SIG-M5 treated with dmso at 0.1 percent for 504 hours (cell line): ENCODE results near the gene IFI27.
"Not testable (repeated sequence)": the region's sequence is repeated elsewhere in the genome, so short reads cannot be mapped to it uniquely, and the experiment has no call there.

Experiments
- DNase-seq: peaks from one replicate; lab custom pipeline; 2025; ENCODE audit not compliant: unreplicated experiment; lab: John Stamatoyannopoulos, UW

Gene IFI27

DNA sequence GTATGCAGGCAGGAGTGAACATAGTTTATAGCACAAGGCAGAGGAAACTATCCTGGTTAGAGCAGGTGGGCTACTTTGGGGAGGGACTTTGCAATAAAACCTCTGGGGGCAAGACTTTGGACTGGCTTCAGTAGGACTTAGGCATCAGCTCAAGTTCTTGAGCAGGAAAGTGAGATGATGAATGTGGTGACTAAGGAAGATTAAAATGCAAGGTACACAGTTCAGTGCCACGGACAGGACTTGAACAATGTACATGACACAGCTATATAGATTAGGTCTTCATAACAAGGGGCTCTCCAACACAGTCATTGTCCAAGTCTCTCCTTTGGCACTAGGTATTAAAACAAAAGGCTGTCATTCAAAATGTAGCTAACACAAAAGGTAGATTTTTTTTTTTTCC lies 42.1 kb downstream of the IFI27 start:
- DNase-seq = no peak

DNA sequence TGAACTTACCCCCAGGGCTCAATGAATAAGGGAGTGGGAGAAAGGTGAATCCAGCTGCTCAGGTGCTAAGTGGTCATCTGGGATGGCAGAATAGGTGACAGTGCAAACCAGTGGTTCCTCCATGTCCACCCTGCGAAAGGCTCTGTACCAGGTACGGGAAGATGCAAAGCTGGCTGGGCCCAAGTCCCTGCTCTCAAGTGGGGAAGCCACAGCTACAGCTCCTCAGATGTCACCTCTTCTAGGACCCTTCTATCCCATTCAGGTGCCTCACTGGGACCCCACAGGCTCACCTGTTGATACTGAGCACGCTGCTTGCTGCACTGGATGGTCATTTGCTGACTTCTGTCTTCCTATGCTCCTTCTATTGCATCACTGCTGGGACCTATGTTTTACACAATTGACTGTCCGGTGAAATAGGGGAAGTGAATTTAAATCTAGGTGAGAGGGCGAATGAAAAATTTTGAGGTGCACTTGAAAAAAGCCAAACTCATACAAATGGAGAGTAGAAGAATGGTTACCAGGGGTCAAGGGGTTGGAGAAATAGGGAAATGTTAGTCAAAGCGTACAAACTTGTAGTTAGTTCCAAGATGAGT lies 43.3 kb downstream of the IFI27 start:
- DNase-seq = no peak

DNA sequence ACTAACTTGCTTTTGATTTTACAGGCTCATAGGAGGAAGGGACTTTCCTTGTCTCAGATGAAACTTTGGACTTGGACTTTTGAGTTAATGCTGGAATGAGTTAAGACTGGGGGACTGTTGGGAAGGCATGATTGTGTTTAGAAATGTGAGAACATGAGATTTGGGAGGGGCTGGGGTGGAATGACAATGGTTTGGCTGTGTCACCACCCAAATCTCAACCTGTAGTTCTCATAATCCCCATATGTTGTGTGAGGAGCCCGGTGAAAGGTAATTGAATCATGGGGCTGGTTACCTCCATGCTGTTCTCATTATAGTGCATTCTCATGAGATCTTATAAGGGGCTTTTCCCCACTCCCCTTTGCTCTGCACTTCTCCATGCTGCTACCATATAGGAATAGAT lies 45.6 kb downstream of the IFI27 start:
- DNase-seq = not testable (repeated sequence)

DNA sequence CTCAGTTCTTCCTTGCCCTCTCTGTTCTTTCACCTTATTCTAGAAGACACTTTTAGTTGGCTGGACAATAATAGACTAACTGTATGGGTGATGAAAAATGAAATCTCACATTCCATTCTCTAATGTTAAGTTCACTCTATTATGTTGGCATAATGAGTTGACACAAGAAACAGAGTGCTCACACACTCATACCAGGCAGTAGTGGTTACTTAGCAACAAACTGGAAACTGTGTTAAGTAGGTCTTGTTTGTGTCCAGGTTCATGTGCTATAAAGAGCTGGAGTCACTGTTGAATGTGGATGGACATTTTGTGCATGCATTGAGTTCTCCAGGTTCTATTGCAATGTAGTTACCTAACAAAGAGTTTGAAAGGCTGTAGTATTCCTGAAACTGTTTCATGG lies 46.7 kb downstream of the IFI27 start:
- DNase-seq = no peak

DNA sequence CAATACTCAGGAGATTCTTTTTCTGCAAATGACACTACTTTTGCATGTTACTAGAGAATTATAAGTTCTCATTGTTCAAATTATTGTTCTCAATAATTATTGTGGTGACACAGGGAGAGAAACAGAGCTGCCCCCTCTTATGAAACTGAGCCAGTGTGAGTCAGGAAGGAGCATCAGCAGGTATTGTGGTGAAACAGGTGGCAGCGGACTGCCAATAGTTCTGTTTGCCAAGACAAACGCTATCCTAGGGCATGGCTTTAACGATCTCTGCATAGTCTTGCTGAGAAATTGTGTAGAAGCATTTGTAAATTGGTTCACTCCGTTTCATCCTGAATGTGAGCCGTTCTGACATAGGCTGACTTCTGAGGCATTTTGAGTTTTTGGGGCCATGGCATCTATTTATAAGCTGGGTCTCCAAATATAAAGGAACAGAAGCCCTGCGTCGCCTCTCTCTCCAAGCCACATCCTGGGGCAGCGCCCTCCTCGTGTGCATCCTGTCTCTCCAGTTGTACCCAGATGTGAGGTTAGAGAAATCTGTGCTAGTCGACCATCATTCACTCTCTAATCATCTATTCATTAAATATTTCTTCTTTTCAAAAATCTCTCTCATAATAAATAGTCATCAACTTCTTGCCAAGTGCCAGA lies 47.8 kb downstream of the IFI27 start:
- no peak for DNase-seq

DNA sequence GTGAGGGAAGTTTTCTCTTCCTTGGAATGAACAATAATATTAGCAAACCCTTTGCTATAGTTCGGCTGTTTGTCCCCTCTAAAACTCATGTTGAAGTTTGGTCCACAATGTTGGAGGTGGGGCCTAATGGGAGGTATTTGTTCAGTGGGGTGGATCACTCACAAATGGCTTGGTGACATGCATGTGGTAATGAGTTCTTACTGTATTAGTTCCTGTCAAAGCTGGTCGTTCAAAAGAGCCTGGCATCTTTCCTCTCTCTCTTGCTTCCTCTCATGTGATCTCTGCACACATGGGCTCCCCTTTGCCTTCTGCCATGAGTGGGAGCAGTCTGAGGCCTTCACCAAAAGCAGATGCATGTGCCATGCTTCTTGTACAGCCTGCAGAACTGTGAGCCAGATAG lies 50.5 kb downstream of the IFI27 start:
- no peak for DNase-seq

DNA sequence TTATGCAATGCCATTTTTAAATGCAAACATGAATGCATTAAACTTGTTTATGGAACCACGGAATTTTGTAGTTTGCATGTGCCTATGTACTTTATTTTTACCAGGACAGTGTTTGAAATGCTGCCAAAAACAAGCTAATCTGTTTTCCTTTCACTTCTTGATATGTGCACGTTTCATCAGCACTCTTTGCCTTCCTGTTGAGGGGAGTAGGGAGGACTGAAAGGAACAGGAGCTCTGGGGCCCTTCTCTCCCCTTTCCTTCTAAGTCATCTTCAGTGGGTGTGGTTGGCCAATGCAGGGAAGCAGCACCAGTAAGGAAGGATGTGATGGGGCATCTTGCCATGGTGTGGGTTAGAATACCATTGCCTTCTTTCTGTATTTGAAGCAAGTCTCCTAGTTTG lies 51.4 kb downstream of the IFI27 start:
- peak; percentile 28 for DNase-seq

DNA sequence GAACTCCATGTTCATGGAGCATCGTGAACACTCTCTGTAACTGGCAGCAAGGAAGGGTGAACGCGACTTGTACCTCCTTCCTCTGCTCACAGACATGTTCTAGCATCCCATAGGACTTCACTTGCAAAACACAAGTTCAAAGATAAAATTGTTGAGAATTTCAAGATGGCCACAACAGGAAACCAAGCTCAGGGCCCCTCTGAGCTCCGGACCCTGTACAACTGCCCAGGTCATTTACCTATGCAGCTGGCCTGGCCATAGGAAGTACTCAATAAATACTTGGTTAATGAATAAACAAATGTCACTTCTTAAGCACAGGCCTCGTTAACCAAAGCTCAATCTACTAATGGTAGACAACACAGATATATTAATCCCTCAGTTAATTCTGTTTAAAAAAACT lies 51.9 kb downstream of the IFI27 start:
- DNase-seq = no peak

DNA sequence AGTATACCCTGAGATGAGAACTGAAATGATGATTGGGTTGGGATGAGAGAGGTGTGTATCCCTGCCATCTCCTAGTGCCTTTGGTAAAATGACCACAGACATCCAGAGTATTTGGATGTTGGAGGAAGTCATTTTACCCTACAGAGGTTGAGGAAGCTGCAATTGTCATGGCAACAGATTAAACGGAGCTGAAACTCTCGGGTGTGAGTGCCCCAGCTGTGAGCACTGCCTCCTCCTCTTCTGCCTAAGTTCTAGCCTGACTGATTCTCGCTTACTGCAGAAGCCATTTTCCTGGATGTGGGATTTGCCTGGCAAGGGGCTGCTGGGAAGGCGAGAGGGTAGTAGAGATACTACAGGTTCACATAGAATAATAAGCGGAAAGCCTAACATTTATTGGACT lies 53.3 kb downstream of the IFI27 start:
- DNase-seq = peak; percentile 11

DNA sequence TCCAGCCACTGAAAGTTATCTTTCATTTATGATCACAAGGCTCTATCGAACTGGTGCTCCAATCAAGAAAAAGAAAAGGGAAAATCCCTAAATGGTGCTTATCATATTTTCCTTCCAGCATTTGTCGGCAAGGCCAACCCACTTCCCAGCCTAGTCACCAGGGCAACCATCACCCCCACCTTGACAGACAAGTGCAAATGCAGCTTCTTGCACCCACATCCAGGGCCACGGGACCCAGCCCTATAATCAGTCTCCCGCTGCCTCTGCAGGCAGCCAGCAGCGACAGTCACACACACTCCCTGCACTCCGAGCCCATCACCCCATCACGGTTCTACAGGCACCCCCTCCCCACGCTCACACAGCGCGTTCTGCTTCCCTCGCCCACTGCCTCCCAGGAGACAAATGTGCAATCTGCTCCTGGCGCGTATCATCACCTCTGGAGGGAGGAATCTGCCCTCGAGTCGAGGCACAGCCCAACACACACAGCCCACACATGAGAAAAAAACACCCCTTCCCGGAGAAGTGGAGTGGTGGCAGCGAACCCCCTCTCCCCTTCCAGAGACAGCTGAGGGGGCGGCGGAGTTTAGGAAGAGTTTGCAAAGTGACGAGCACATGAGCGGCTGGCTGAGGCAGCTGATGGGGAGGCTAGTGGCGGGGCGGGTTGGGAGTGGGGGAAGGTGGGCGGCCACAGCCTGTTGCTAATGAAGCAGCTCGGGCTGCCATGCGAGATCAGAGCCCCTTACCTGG lies 54.3 kb downstream of the IFI27 start:
- no peak for DNase-seq

DNA sequence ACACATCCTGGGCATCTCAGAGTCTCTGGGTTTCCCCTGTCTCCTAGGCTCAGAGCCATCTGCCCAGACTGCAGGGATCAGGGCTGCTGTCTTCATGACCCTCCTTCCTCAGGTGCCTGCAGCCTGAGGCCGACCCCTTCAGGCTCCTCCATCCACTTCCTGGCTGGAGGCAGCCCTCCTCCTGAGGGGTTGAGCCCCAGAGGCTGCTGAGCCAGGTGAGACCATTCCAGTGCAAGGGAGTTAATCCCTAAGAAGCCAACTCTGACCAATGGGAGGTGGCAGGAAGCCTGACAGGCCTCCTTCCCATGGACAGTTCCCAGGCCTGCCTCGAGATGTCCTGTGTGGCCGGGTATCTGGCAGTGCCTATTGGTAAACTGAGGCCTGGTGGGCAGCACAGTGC lies 55.2 kb downstream of the IFI27 start:
- no peak for DNase-seq
